Activated B cell treated with CpG ODN at 0.5 μM for 24 hours (primary cell): ENCODE data around the gene RGMA. TPM values are rescaled to one million over a fixed set of nuclear protein-coding genes. Genes with fewer than 3 reads are reported as not detected.

ENCODE experiments used
- ATAC-seq: fragments of 200-7000 bp; cut with Tn5 transposase; one replicate; pipeline ENCODE4 v1.10.0; 2021; ENCODE audit warnings: low read depth, mild to moderate bottlenecking, moderate library complexity
- CTCF ChIA-PET: fragments of 350-600 bp; sonication (Branson Sonifier 250); formaldehyde crosslinking; loops from one replicate; lab custom pipeline; 2021; ENCODE audit warnings: antibody characterized with exemption; lab: Charles Lee
- POLR2A ChIA-PET: fragments of 350-600 bp; sonication (Branson Sonifier 250); formaldehyde crosslinking; loops from one replicate; lab custom pipeline; 2021; ENCODE audit warnings: antibody characterized with exemption; lab: Charles Lee
- DNase-seq: peaks from one replicate; pipeline ENCODE4 v3.0.0; 2022
- H3K27ac Mint-ChIP-seq: one replicate; pipeline ENCODE4 v1.8.0; 2020; ENCODE audit warnings: mixed read lengths
- H3K27me3 Mint-ChIP-seq: one replicate; pipeline ENCODE4 v1.8.0; 2021; ENCODE audit warnings: mixed read lengths
- H3K36me3 Mint-ChIP-seq: one replicate; pipeline ENCODE4 v1.8.0; 2021; ENCODE audit warnings: low read depth, mixed read lengths
- H3K4me1 Mint-ChIP-seq: one replicate; pipeline ENCODE4 v1.8.0; 2021; ENCODE audit warnings: mixed read lengths
- H3K4me3 Mint-ChIP-seq: one replicate; pipeline ENCODE4 v1.8.0; 2020; ENCODE audit warnings: mild to moderate bottlenecking, mixed read lengths
- H3K9me3 Mint-ChIP-seq: one replicate; pipeline ENCODE4 v1.8.0; 2020; ENCODE audit warnings: mixed read lengths
- intact Hi-C: fragments of 100-400 bp; cut with micrococcal nuclease; formaldehyde crosslinking; loops from one replicate; pipeline ENCODE4 v1.15.1; 2024
- total RNA-seq: library from RNA; stranded (reverse); gene quantifications from 2 replicates; pipeline ENCODE4 v1.2.3, GENCODE V29; 2022
- TF ChIP-seq, protein P1 (sequence below): fragments of 200-600 bp; IDR thresholded peaks from one replicate; pipeline ENCODE4 v1.8.0; 2022; ENCODE audit warnings: antibody characterized with exemption, mild to moderate bottlenecking

Gene RGMA
- total RNA-seq, 1 donor from 2014 or later = not detected

DNA sequence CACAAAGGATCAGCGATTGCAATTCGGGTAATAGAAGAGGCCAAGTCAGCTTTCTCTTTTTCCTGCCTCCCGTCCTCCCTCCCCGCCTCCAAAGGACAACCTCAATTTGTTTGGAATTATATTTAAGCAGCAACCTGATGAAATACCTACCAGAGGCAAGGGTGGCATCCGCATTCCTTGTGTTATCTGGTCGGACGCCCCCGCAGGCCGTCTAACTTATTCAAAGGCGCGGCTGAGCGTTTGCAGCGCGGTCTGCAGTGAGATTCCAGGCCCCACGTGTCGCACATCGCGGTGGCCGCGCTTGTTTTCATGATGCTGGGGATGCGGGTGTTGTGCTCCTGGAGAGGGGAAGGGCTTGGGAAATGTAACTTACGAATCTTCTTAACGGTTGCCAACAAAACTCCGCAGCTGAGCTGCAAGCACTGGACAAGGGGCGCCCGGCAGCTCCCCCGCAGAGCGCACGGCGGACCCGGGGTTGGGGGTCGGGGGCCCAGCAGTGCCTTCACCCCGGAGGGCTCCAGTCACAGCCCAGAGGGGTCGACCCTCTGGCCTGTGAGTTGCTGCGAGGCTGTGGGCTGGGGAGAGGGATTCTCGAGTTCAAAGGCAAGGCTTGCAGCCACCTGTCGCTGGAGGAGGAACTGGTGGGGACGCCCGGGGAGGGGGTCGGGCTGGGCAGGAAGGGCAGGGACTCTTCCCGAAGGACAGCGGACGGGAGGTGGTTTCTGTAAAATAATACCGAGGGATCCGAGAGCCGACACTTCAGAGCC is 20.5 kb upstream of the RGMA start:
- peaks cover 34% of the 10 kb centered on the region for H3K27me3 Mint-ChIP-seq
- no peaks in the 10 kb centered on the region for H3K4me1 Mint-ChIP-seq
- intact Hi-C loops = no loop called here
- no peaks in the 10 kb centered on the region for H3K36me3 Mint-ChIP-seq
- DNase-seq (no peak), ATAC-seq (no peak)
- no peaks in the 10 kb centered on the region for H3K9me3 Mint-ChIP-seq
- CTCF ChIA-PET = no interaction called here
- TF ChIP-seq, protein P1, sequence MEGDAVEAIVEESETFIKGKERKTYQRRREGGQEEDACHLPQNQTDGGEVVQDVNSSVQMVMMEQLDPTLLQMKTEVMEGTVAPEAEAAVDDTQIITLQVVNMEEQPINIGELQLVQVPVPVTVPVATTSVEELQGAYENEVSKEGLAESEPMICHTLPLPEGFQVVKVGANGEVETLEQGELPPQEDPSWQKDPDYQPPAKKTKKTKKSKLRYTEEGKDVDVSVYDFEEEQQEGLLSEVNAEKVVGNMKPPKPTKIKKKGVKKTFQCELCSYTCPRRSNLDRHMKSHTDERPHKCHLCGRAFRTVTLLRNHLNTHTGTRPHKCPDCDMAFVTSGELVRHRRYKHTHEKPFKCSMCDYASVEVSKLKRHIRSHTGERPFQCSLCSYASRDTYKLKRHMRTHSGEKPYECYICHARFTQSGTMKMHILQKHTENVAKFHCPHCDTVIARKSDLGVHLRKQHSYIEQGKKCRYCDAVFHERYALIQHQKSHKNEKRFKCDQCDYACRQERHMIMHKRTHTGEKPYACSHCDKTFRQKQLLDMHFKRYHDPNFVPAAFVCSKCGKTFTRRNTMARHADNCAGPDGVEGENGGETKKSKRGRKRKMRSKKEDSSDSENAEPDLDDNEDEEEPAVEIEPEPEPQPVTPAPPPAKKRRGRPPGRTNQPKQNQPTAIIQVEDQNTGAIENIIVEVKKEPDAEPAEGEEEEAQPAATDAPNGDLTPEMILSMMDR = no peak
- POLR2A ChIA-PET = interaction anchor here (0.7 kb wide), 1 partner anchor 8 kb away, joined by 3 read pairs; no protein-coding TSS in a partner anchor
- H3K27ac Mint-ChIP-seq = no peak overlapping the region
- no peak overlapping the region for H3K4me3 Mint-ChIP-seq

DNA sequence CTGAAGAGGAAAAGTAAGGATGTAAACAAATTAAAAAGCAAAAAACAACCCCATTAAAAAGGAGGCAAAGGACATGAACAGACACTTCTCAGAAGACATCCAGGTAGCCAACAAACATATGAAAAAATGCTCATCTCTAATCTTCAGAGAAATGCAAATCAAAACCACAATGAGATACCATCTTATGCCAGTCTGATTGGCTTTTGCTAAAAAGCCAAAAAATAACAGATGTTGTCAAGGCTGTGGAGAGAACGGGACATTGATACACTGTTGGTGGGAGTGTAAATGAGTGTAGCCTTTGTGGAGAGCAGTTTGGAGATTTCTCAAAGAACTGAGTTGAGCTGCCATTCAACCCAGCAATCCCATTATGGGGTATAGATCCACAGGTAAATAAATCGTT is 18.6 kb upstream of the RGMA start:
- ChIA-PET POLR2A (no interaction called here), CTCF (no interaction called here)
- TF ChIP-seq, protein P1 = no peak
- Mint-ChIP-seq H3K36me3 (no peaks in the 10 kb centered on the region), H3K27me3 (peaks cover 34% of the 10 kb centered on the region), H3K4me1 (no peaks in the 10 kb centered on the region), H3K9me3 (peaks cover 6% of the 10 kb centered on the region), H3K4me3 (no peak overlapping the region), H3K27ac (no peak overlapping the region)
- no peak for DNase-seq
- intact Hi-C loops = no loop called here
- ATAC-seq = no peak

DNA sequence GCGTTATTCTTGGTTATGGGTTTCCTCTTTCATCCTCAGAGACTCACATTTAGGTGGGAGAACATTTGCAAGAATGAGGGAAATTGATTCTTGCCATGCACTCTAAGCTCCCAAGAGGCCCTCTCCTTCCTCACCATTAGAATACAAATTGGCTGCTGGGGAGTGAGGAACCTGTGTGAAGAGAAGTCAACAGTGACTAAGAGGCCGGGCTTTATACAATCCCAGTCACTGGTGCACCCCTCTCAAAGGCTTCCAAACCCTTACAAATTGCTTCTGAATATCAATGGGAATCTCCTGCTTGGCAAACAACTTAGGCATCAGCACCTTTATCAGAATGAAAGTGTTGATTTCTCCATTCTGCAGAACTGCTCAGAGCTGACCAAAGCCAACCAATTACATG is 16.5 kb upstream of the RGMA start:
- DNase-seq (no peak), ATAC-seq (no peak)
- H3K4me1 Mint-ChIP-seq = no peaks in the 10 kb centered on the region
- no peak overlapping the region for H3K27ac Mint-ChIP-seq
- POLR2A ChIA-PET = no interaction called here
- H3K4me3 Mint-ChIP-seq = no peak overlapping the region
- TF ChIP-seq, protein P1 = no peak
- H3K36me3 Mint-ChIP-seq = no peaks in the 10 kb centered on the region
- intact Hi-C loops = no loop called here
- peaks cover 24% of the 10 kb centered on the region for H3K27me3 Mint-ChIP-seq
- peaks cover 6% of the 10 kb centered on the region for H3K9me3 Mint-ChIP-seq
- CTCF ChIA-PET = no interaction called here

DNA sequence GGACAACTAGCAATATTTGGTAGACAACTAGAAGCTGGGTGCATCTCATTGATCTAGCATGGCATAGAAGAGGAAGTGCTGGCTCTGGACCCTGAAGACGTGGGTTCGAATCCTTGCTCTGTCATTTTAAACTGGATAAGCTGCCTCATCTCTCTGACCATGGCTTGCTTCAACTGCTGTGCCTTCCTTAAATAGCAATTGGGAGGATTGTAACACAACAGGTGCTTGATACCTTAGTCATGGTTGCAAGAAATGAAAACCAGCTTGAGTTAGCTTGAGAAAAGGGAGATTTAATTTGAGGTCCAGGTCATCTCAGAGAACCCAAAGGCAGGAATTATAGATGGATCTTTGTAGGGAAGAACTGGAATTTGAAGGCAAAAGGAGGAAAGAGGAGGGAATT is 14.8 kb upstream of the RGMA start:
- TF ChIP-seq, protein P1 = no peak
- Mint-ChIP-seq H3K36me3 (no peaks in the 10 kb centered on the region), H3K4me1 (no peaks in the 10 kb centered on the region), H3K27ac (no peak overlapping the region), H3K9me3 (peaks cover 6% of the 10 kb centered on the region), H3K27me3 (peaks cover 20% of the 10 kb centered on the region), H3K4me3 (no peak overlapping the region)
- DNase-seq = no peak
- CTCF ChIA-PET = no interaction called here
- intact Hi-C loops = no loop called here
- ATAC-seq = no peak
- POLR2A ChIA-PET = no interaction called here

DNA sequence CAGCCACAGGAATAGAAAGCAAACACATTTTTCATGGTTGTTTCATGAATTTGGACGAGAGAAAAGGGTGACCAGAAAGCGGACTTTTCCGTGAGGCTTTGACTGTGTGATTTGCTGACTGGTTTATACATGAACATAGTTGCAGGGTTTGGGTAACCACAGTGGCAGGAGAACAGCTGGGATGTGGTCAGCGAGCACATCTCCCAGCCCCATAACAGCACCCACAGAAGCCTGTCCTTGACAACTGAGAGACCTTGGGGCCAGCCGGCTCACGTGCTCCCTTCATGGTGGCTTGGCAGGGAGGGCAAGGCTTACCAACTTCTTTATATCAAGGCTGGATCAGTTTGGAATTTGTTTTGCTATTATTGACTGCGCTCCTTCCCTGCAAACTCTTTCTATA is 13.2 kb upstream of the RGMA start:
- H3K27me3 Mint-ChIP-seq = peaks cover 10% of the 10 kb centered on the region
- CTCF ChIA-PET = no interaction called here
- no peaks in the 10 kb centered on the region for H3K36me3 Mint-ChIP-seq
- no peak for ATAC-seq
- no peak for DNase-seq
- TF ChIP-seq, protein P1 = no peak
- peaks cover 6% of the 10 kb centered on the region for H3K9me3 Mint-ChIP-seq
- intact Hi-C loops = no loop called here
- no peak overlapping the region for H3K27ac Mint-ChIP-seq
- POLR2A ChIA-PET = no interaction called here
- H3K4me1 Mint-ChIP-seq = no peaks in the 10 kb centered on the region
- no peak overlapping the region for H3K4me3 Mint-ChIP-seq
